ENCODE measurements around the gene THEM4.

The THEM4 gene

GRCh38 chr1:151847867-151848596 is 61.3 kb downstream of the THEM4 start:
- Histone ChIP-seq H3K27me3 (ENCODE audit: insufficient read depth, low read depth, severe bottlenecking) (no peaks in the 10 kb centered on the region), H3K4me3 (ENCODE audit: low read depth, low read length) (no peak overlapping the region), H3K9me3 (ENCODE audit: severe bottlenecking) (no peaks in the 10 kb centered on the region), H3K36me3 (no peaks in the 10 kb centered on the region), H3K27ac (no peak overlapping the region)
- DNase-seq, result no peak
- TF ChIP-seq CTCF (IDR thresholded peaks at IDR 0.05; ENCODE audit: low read depth, low read length), result no peak

- H3K36me3 ChIP-seq, result no peaks in the 10 kb centered on the region
- H3K27me3 ChIP-seq (ENCODE audit: insufficient read depth, low read depth, severe bottlenecking), result no peaks in the 10 kb centered on the region
- TF ChIP-seq CTCF (IDR thresholded peaks at IDR 0.05; ENCODE audit: low read depth, low read length), result no peak
- DNase-seq, result no peak
- H3K27ac ChIP-seq, result no peak overlapping the region
- H3K9me3 ChIP-seq (ENCODE audit: severe bottlenecking), result no peaks in the 10 kb centered on the region
- H3K4me3 ChIP-seq (ENCODE audit: low read depth, low read length), result no peak overlapping the region
These were observed 62.5 kb downstream of the THEM4 start for GRCh38 chr1:151846686-151847237.

GRCh38 chr1:151846062-151846568 is 63.2 kb downstream of the THEM4 start:
- H3K27ac ChIP-seq, result no peak overlapping the region
- H3K4me3 ChIP-seq (ENCODE audit: low read depth, low read length), result no peak overlapping the region
- DNase-seq, result no peak
- H3K27me3 ChIP-seq (ENCODE audit: insufficient read depth, low read depth, severe bottlenecking), result no peaks in the 10 kb centered on the region
- no peaks in the 10 kb centered on the region for H3K36me3 ChIP-seq
- H3K9me3 ChIP-seq (ENCODE audit: severe bottlenecking), result no peaks in the 10 kb centered on the region
- peak; percentile 19; the same call in 1 of the 2 replicates for TF ChIP-seq CTCF (IDR thresholded peaks at IDR 0.05; ENCODE audit: low read depth, low read length)

GRCh38 chr1:151843398-151843797 is 65.9 kb downstream of the THEM4 start:
- Histone ChIP-seq H3K4me3 (ENCODE audit: low read depth, low read length) (no peak overlapping the region), H3K27me3 (ENCODE audit: insufficient read depth, low read depth, severe bottlenecking) (no peaks in the 10 kb centered on the region), H3K36me3 (no peaks in the 10 kb centered on the region), H3K27ac (no peak overlapping the region), H3K9me3 (ENCODE audit: severe bottlenecking) (no peaks in the 10 kb centered on the region)
- DNase-seq, result no peak
- TF ChIP-seq CTCF (IDR thresholded peaks at IDR 0.05; ENCODE audit: low read depth, low read length), result no peak

- DNase-seq, result no peak
- Histone ChIP-seq H3K27ac (no peak overlapping the region), H3K4me3 (ENCODE audit: low read depth, low read length) (no peak overlapping the region), H3K27me3 (ENCODE audit: insufficient read depth, low read depth, severe bottlenecking) (no peaks in the 10 kb centered on the region), H3K36me3 (no peaks in the 10 kb centered on the region), H3K9me3 (ENCODE audit: severe bottlenecking) (no peaks in the 10 kb centered on the region)
- TF ChIP-seq CTCF (IDR thresholded peaks at IDR 0.05; ENCODE audit: low read depth, low read length), result no peak
These were observed 68.2 kb downstream of the THEM4 start for GRCh38 chr1:151841141-151841540.

All from WERI-Rb-1 (cell line).